Esophagus squamous epithelium (tissue), 4 donors: Measurements from ENCODE around the gene PCDHGA6.

Source experiments
- CTCF ChIP-seq, 6 experiments: fragments of 450-650 bp in 4 of 6; fragments of 200-600 bp in 2 of 6; sonication (generic) in 2 of 6; IDR thresholded peaks; one replicate each; pipeline ENCODE4 v1.5.1; 2016 to 2019; ENCODE audit warnings: antibody characterized with exemption in 6 of 6, mild to moderate bottlenecking in 4 of 6, moderate library complexity in 4 of 6
- POLR2A ChIP-seq, 4 donors: fragments of 450-650 bp; IDR thresholded peaks; one replicate each; pipeline ENCODE4 v1.6.1; 2017; ENCODE audit warnings: antibody characterized with exemption in 4 of 4, mild to moderate bottlenecking in 4 of 4, moderate library complexity in 3 of 4

- TF ChIP-seq CTCF (IDR thresholded peaks at IDR 0.05) (no peak), POLR2A (IDR thresholded peaks at IDR 0.05) (no peak)
Observed at GRCh38 chr5:141356950-141357349, 16.7 kb upstream of the PCDHGA6 start.
